Parathyroid adenoma (tissue), 2 donors: Measurements from ENCODE around the gene ADCY5.

Experiments used
- H2AFZ ChIP-seq: fragments of 300-600 bp; sonication (generic); one replicate; pipeline ENCODE4 v1.7.0; 2017; ENCODE audit warnings: antibody characterized with exemption, mild to moderate bottlenecking
- H3K27ac ChIP-seq: fragments of 300-600 bp; sonication (generic); one replicate; pipeline ENCODE4 v1.7.0; 2017
- H3K27me3 ChIP-seq: fragments of 300-600 bp; sonication (generic); one replicate; pipeline ENCODE4 v1.7.0; 2017; ENCODE audit warnings: low read length; ENCODE audit not compliant: control insufficient read depth, insufficient read depth
- H3K36me3 ChIP-seq: fragments of 300-600 bp; sonication (generic); one replicate; pipeline ENCODE4 v1.7.0; 2017; ENCODE audit warnings: low read length; ENCODE audit not compliant: control insufficient read depth, insufficient read depth
- H3K4me1 ChIP-seq: fragments of 300-600 bp; sonication (generic); one replicate; pipeline ENCODE4 v1.7.0; 2017; ENCODE audit warnings: control low read depth
- H3K4me2 ChIP-seq: fragments of 300-600 bp; sonication (generic); one replicate; pipeline ENCODE4 v1.7.0; 2017; ENCODE audit warnings: low read length
- H3K4me3 ChIP-seq: fragments of 300-600 bp; sonication (generic); one replicate; pipeline ENCODE4 v1.7.0; 2017; ENCODE audit warnings: low read depth, low read length
- H3K79me2 ChIP-seq: fragments of 300-600 bp; sonication (generic); one replicate; pipeline ENCODE4 v1.7.0; 2017; ENCODE audit warnings: control low read depth
- H3K9ac ChIP-seq: fragments of 300-600 bp; sonication (generic); one replicate; pipeline ENCODE4 v1.7.0; 2017; ENCODE audit warnings: mild to moderate bottlenecking
- H3K9me3 ChIP-seq: fragments of 300-600 bp; sonication (generic); one replicate; pipeline ENCODE4 v1.7.0; 2017; ENCODE audit warnings: low read length; ENCODE audit not compliant: control insufficient read depth
- TF ChIP-seq, protein P1 (sequence below): fragments of 300-600 bp; sonication (generic); IDR thresholded peaks from one replicate; pipeline ENCODE4 v1.7.0; 2017; ENCODE audit warnings: antibody characterized with exemption, mild to moderate bottlenecking
- donor health status: primary hyperparathyroidism.

The ADCY5 gene

DNA sequence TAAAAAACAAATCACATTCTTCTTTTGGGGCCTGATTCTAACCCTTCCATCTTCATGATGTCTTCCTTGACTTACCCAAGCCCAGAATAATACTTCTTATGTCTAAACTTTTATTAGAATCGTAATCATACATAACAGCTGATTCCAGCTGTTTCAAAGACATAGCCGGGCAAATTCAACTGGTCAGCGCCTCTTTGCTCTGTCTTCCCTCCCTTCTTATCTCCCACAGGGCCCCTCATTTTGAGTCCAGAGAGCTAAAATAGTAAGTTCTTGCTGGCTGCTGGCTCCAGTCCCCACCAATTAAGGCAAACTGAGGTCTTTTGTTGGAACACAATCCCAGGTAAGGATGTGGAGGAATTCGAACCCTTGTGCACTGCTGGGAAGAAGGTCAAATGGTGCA, 108.6 kb downstream of the ADCY5 start:
- no peak overlapping the region for H3K9ac ChIP-seq
- no peaks in the 10 kb centered on the region for H3K4me1 ChIP-seq
- TF ChIP-seq, protein P1, sequence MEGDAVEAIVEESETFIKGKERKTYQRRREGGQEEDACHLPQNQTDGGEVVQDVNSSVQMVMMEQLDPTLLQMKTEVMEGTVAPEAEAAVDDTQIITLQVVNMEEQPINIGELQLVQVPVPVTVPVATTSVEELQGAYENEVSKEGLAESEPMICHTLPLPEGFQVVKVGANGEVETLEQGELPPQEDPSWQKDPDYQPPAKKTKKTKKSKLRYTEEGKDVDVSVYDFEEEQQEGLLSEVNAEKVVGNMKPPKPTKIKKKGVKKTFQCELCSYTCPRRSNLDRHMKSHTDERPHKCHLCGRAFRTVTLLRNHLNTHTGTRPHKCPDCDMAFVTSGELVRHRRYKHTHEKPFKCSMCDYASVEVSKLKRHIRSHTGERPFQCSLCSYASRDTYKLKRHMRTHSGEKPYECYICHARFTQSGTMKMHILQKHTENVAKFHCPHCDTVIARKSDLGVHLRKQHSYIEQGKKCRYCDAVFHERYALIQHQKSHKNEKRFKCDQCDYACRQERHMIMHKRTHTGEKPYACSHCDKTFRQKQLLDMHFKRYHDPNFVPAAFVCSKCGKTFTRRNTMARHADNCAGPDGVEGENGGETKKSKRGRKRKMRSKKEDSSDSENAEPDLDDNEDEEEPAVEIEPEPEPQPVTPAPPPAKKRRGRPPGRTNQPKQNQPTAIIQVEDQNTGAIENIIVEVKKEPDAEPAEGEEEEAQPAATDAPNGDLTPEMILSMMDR = no peak
- no peak overlapping the region for H2AFZ ChIP-seq
- no peak overlapping the region for H3K4me2 ChIP-seq
- H3K79me2 ChIP-seq = no peaks in the 10 kb centered on the region
- no peak overlapping the region for H3K4me3 ChIP-seq
- no peaks in the 10 kb centered on the region for H3K36me3 ChIP-seq
- no peak overlapping the region for H3K27ac ChIP-seq
- H3K27me3 ChIP-seq = no peaks in the 10 kb centered on the region
- no peaks in the 10 kb centered on the region for H3K9me3 ChIP-seq

- Histone ChIP-seq H3K9me3 (no peaks in the 10 kb centered on the region), H3K27ac (no peak overlapping the region), H3K9ac (no peak overlapping the region), H3K4me1 (no peaks in the 10 kb centered on the region), H3K4me2 (no peak overlapping the region), H3K36me3 (no peaks in the 10 kb centered on the region), H3K4me3 (no peak overlapping the region), H3K27me3 (no peaks in the 10 kb centered on the region), H2AFZ (no peak overlapping the region), H3K79me2 (no peaks in the 10 kb centered on the region)
- TF ChIP-seq, protein P1 = no peak
Measured at GRCh38 chr3:123339302-123339701, 109.6 kb downstream of the ADCY5 start.

DNA sequence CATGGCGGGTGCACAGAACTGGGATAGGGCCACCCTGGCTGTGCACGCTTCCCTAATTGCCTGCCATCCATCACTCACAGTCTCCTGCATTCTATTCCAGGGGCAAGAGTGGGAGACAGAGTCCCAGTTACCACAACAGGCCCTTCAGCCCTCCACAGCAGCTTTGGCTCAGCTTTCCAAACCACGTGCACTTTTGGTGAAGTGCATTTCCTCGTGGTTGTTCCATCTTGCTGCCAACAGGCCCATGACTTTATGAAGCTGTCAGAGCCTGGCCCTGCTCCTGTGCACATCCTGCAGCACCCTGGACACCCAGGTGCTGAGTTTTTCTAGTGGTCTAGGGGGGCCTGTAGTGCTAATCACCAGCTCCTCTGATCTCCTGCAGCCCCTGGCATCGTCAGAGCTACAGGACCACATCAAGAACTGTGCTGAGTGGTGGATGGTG, 110.2 kb downstream of the ADCY5 start:
- H3K4me1 ChIP-seq = no peaks in the 10 kb centered on the region
- no peak overlapping the region for H3K4me2 ChIP-seq
- no peak overlapping the region for H2AFZ ChIP-seq
- no peaks in the 10 kb centered on the region for H3K36me3 ChIP-seq
- no peaks in the 10 kb centered on the region for H3K27me3 ChIP-seq
- no peak overlapping the region for H3K9ac ChIP-seq
- H3K79me2 ChIP-seq = no peaks in the 10 kb centered on the region
- H3K27ac ChIP-seq = no peak overlapping the region
- no peak overlapping the region for H3K4me3 ChIP-seq
- no peaks in the 10 kb centered on the region for H3K9me3 ChIP-seq
- TF ChIP-seq, protein P1 = no peak

DNA sequence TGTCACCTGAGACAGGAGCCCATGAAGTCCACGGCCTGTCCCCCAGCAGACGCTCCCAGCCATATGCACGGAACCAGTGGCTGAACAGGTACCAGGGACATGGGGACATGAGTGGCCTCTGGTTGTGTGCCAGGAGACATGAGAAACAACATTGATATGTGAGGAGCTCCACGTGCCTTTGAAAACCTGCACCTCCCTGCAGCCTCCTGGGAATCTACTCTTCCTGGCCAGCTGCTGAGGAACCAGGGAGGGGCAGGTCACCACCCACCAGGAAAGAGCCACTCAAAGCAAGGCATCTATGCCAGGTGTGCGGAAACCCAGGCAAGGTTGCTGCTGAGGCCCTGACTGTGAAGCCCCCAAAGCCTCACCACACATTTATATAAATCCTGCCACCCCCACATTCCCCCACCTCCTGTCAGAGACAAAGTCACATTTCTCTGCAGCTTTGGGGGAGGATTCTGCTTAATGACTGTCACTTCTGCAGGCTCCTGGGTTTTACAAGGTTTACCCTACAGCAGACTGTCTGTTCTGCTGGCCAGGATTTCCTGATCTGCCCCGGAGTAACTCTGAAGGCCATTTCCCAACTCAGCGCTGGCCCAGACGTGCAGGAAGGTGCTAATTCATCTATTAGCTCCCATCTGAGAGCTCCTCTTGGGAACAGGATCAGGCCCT, 110.8 kb downstream of the ADCY5 start:
- H3K4me2 ChIP-seq = no peak overlapping the region
- H3K79me2 ChIP-seq = no peaks in the 10 kb centered on the region
- no peaks in the 10 kb centered on the region for H3K27me3 ChIP-seq
- TF ChIP-seq, protein P1 = no peak
- H2AFZ ChIP-seq = no peak overlapping the region
- no peaks in the 10 kb centered on the region for H3K9me3 ChIP-seq
- H3K36me3 ChIP-seq = no peaks in the 10 kb centered on the region
- no peaks in the 10 kb centered on the region for H3K4me1 ChIP-seq
- H3K27ac ChIP-seq = no peak overlapping the region
- H3K4me3 ChIP-seq = no peak overlapping the region
- H3K9ac ChIP-seq = no peak overlapping the region

DNA sequence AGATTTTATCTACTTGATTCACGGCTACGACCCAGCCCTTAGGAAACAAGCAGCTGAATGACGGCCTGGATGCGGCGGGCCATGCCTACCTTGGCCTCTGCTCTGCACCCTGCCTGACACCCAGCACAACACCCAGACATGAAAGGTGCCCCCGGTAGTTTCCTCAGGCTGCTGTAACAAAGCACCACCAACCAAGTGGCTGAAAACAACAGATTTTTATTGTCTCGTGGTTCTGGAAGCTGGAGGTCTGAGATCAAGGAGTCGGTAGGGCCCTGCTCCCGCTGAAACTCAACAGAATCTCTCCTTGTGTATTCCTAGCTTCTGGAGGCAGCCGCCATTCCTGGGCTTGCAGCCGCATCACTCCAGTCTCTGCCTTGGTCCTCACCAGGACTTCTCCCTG, 111.7 kb downstream of the ADCY5 start:
- H3K27ac ChIP-seq = no peak overlapping the region
- H3K9ac ChIP-seq = no peak overlapping the region
- H3K79me2 ChIP-seq = no peaks in the 10 kb centered on the region
- H3K9me3 ChIP-seq = no peaks in the 10 kb centered on the region
- no peaks in the 10 kb centered on the region for H3K27me3 ChIP-seq
- TF ChIP-seq, protein P1 = no peak
- H3K36me3 ChIP-seq = no peaks in the 10 kb centered on the region
- no peak overlapping the region for H3K4me2 ChIP-seq
- H3K4me3 ChIP-seq = no peak overlapping the region
- H3K4me1 ChIP-seq = no peaks in the 10 kb centered on the region
- H2AFZ ChIP-seq = no peak overlapping the region
